Left ventricle myocardium inferior (tissue), 1 donor: ENCODE measurements around the gene FILIP1. TPM values are rescaled to one million over a fixed set of nuclear protein-coding genes. Genes with fewer than 3 reads are reported as not detected.

Source experiments
- DNase-seq: peaks from one replicate; pipeline ENCODE4 v3.0.0-alpha.2; 2020
- H3K27ac ChIP-seq: fragments of 200-600 bp; replicated peaks from 2 replicates; pipeline ENCODE4 v1.8.0; 2021
- H3K27me3 ChIP-seq: fragments of 200-600 bp; 2 replicates; pipeline ENCODE4 v1.8.0; 2021; ENCODE audit warnings: low read depth
- H3K36me3 ChIP-seq: fragments of 200-600 bp; 2 replicates; pipeline ENCODE4 v1.8.0; 2021
- H3K4me1 ChIP-seq: fragments of 200-600 bp; 2 replicates; pipeline ENCODE4 v1.8.0; 2021
- H3K4me3 ChIP-seq: fragments of 200-600 bp; 2 replicates; pipeline ENCODE4 v1.8.0; 2021; ENCODE audit warnings: mild to moderate bottlenecking, moderate library complexity
- H3K9me3 ChIP-seq: fragments of 200-600 bp; replicated peaks from 2 replicates; pipeline ENCODE4 v1.8.0; 2021
- CTCF ChIP-seq: fragments of 200-600 bp; IDR thresholded peaks from 2 replicates; pipeline ENCODE4 v1.8.0; 2021; ENCODE audit warnings: antibody characterized with exemption, mild to moderate bottlenecking, borderline replicate concordance
- intact Hi-C: fragments of 100-400 bp; cut with micrococcal nuclease; formaldehyde crosslinking; loops from one replicate; pipeline ENCODE4 v1.11.0; 2022
- total RNA-seq: library from RNA; stranded (reverse); fragmentation: NEBNext Ultra II Directional; extraction: Animal tissue kit (Norgen Biotek cat#: 25700); gene quantifications from one replicate; pipeline ENCODE4 v1.2.1, GENCODE V29; 2021
- donor health status: DM: no; HTN: yes; CAD: no; lungs with severe emphysema.

The FILIP1 gene
- total RNA-seq, 1 donor from 2014 or later: 173 TPM

GRCh38 chr6:75376347-75377024 lies 117.1 kb downstream of the FILIP1 start:
- no peaks in the 10 kb centered on the region for H3K9me3 ChIP-seq
- H3K4me1 ChIP-seq: peaks cover 50% of the 10 kb centered on the region
- H3K4me3 ChIP-seq: no peak overlapping the region
- intact Hi-C loops: no loop called here
- no peak for TF ChIP-seq CTCF
- H3K27ac ChIP-seq: peak overlapping the region; percentile 46
- no peak for DNase-seq
- H3K36me3 ChIP-seq: no peaks in the 10 kb centered on the region
- no peaks in the 10 kb centered on the region for H3K27me3 ChIP-seq

- intact Hi-C loops: no loop called here
- Histone ChIP-seq H3K27me3 (no peaks in the 10 kb centered on the region), H3K4me3 (no peak overlapping the region), H3K27ac (peak overlapping the region; percentile 46), H3K4me1 (peaks cover 65% of the 10 kb centered on the region), H3K9me3 (no peaks in the 10 kb centered on the region), H3K36me3 (no peaks in the 10 kb centered on the region)
- TF ChIP-seq CTCF: no peak
- no peak for DNase-seq
Measured at GRCh38 chr6:75374961-75375400, 118.6 kb downstream of the FILIP1 start.

GRCh38 chr6:75372884-75373283 lies 120.7 kb downstream of the FILIP1 start:
- H3K36me3 ChIP-seq: no peaks in the 10 kb centered on the region
- no peak overlapping the region for H3K4me3 ChIP-seq
- H3K9me3 ChIP-seq: no peaks in the 10 kb centered on the region
- TF ChIP-seq CTCF: no peak
- H3K4me1 ChIP-seq: peaks cover 72% of the 10 kb centered on the region
- no peaks in the 10 kb centered on the region for H3K27me3 ChIP-seq
- no peak for DNase-seq
- H3K27ac ChIP-seq: no peak overlapping the region
- intact Hi-C loops: no loop called here

DNA sequence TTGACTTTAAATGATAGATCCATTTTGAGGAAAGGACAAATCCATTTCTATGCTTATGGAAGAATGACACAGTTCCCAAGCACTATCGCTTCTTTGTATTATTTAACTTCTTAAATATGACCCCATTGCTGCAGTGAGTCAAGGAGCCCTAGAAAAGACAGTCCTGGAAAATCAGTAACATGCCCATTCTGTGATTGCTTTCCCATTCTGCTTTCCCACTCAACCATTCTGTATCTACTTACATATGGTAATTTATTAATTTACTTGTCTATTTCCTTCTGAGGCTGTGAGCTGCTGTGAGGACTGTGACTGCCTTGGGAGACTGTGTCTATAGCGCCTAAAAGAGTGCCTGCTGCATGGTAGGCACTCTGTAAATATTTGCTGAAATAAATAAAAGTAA lies 123.6 kb downstream of the FILIP1 start:
- TF ChIP-seq CTCF: no peak
- intact Hi-C loops: no loop called here
- peak overlapping the region; percentile 73 for H3K27ac ChIP-seq
- no peaks in the 10 kb centered on the region for H3K36me3 ChIP-seq
- no peak overlapping the region for H3K4me3 ChIP-seq
- peaks cover 72% of the 10 kb centered on the region for H3K4me1 ChIP-seq
- H3K9me3 ChIP-seq: no peaks in the 10 kb centered on the region
- no peak for DNase-seq
- no peaks in the 10 kb centered on the region for H3K27me3 ChIP-seq

- H3K36me3 ChIP-seq: no peaks in the 10 kb centered on the region
- H3K4me3 ChIP-seq: no peak overlapping the region
- H3K9me3 ChIP-seq: no peaks in the 10 kb centered on the region
- no peaks in the 10 kb centered on the region for H3K27me3 ChIP-seq
- no peak for TF ChIP-seq CTCF
- peaks cover 76% of the 10 kb centered on the region for H3K4me1 ChIP-seq
- DNase-seq: no peak
- H3K27ac ChIP-seq: peak overlapping the region; percentile 73
- intact Hi-C loops: loop anchor here (10.0 kb wide), 1 partner anchor 146 kb away; no protein-coding TSS in a partner anchor
Measured at GRCh38 chr6:75368864-75369402, 124.7 kb downstream of the FILIP1 start.
